Activated gamma-delta T cell treated with Interleukin-2 at 50 U/mL for 16 hours (primary cell): ENCODE data around the gene ADCK2.
"Not testable (repeated sequence)": the region's sequence is repeated elsewhere in the genome, so short reads cannot be mapped to it uniquely, and the experiment has no call there.

Source experiments
- DNase-seq: peaks from one replicate; pipeline ENCODE4 v3.0.0-alpha.2; 2020

Gene ADCK2

DNA sequence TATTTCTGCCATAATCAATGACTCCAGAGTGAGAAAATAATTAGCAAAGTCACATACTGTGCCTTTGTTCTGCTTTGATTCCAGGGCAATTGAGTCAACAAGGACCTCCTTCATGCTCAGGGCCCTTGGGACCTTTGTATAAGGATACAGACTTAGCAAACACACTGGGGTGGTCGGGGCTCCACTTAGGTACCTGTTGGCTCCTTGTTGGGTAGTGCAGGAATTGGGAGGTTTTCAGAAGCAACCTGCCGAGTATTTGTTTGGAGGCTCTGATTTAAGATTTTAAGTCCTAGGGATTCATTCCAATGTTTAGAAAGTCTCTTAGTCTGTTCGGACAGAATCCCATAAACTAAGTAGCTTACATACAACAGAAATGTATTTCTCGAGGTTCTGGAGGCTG lies 3.0 kb downstream of the ADCK2 start:
- DNase-seq, result no peak

DNA sequence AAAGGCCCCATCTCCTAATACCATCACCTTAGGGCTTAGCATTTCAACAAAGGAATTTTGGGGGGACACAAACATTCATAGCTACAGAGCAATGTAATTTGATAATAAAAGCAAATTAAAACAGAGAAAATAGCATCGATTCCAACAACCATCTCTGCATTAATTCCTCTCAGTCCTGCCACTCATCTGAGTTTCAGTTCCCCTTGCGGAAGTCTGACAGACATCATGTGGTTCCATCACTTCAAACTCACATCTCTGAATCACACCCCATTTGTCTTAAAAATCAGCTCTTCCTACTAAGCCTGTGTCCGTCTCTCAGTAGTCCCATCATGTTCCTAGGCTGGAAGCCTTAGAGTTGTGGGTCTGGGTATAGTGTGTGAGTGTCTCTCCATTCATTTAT lies 3.6 kb downstream of the ADCK2 start:
- DNase-seq, result no peak

DNA sequence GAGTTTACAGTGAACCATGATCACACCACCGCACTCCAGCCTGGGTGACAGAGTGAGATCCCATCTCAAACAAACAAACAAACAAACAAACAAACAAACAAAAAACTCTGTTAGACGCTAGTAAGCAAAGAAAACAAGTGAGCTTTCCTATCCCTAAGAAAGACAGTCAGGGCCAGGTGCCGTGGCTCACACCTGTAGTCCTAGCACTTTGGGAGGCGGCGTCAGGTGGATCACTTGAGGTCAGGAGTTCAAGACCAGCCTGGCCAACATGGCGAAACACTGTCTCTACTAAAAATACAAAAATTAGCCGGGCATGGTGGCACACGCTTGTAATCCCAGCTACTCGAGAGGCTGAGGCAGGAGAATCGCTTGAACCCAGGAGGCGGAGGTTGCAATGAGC lies 4.2 kb downstream of the ADCK2 start:
- not testable (repeated sequence) for DNase-seq

DNA sequence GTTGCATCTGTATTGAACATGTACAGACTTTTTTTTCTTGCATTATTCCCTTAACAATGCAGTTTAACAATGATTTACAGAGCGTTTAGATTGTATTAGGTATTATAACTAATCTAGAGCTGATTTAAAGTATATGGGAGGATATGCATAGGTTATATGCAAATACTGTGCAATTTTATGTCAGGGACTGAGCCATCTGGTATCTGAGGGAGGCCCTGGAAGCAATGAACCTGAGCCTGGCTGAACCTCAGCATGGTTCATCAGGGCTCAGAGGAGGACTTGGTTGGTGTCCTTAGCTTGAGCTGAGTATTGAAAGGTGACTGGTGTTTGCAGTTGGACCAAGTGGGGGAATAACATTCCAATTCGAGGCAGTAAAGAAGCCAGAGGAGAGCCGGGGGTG lies 4.8 kb downstream of the ADCK2 start:
- DNase-seq, result no peak

DNA sequence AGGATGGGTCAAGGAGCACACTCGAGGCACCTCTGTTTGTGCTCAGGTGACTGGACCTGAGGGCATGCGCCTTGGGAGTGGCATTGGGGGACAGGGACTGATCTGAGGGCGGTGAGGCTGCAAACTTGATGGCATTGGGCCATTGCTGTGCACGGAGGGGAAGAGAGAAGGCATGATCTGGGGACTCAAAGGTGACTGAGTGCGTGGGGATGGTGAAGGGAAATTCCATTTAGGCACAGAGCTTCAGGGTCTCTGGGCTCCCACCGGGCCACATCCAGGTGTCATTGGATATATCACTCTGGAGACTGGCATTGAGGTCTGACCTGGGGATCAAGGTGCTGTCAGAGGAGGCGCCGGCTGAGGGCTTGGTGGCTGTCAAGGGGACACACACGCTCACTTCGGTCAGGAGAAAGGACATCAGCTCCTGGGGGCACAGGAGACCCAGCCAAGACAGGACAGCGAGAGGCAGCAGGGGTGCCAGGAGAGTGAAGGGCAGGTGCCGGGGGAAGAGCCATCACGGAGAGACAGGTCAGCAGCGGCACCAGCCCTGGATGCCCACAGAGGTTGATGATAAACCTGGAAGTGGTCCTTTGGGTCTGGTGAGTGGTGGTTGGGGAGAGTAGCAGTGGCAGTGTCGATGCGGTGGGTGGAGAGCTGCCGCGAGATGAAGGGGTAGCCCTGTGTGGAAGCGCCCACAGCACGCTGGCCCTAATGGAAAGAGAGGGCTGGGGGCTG lies 5.5 kb downstream of the ADCK2 start:
- DNase-seq, result no peak

DNA sequence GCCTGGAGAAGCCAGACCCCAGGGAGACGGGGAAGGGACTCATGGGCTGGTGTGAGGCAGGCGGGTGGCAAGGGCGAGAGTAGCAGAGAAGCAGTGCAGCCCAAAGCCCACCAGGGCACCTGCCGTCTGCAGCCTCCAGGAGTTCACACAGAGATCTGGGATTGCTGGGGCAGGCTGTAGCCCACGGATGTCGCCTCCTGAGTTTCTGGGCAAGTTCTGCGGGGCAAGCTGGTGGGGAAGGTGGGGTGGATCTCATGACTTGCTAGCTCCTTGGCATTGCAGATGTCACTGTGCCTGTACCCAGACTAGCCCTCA lies 6.0 kb downstream of the ADCK2 start:
- no peak for DNase-seq

DNA sequence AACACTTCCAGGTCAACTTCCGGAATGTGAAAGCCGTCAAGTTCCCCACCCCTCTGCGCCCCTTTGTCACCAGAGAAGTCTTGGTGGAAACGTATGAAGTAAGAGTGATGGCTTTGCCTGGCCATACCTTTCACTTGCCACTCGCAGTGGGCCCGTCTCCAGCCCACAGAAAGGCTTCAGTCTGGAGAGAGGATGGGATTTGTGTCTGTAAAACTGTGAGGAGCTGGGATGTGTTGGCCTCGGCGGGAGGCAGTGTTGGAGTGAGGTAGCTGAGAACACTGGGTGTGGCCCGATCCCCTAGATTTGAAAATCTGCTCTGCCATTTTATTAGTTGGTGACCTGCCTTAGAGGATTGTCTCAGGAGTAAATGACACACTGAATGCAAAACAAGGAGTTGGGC lies 6.4 kb downstream of the ADCK2 start:
- DNase-seq, result no peak

DNA sequence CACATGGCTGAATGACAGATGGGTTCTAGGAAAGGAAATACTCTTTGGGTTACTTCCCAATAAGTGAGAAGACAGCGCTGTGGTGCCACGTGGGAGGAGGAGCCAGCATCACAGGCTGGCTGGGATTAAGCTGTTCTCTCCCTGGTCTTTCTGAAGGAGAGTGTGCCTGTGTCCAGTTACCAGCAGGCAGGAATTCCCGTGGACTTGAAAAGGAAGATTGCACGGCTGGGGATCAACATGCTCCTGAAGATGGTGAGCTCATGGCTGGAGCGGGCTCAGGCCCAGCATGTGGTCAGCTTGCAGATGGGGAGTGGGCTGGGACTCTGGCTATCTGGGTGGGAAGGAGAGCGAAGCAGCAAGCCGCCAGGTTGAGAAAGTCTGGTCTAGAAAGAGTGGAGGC lies 8.1 kb downstream of the ADCK2 start:
- no peak for DNase-seq

DNA sequence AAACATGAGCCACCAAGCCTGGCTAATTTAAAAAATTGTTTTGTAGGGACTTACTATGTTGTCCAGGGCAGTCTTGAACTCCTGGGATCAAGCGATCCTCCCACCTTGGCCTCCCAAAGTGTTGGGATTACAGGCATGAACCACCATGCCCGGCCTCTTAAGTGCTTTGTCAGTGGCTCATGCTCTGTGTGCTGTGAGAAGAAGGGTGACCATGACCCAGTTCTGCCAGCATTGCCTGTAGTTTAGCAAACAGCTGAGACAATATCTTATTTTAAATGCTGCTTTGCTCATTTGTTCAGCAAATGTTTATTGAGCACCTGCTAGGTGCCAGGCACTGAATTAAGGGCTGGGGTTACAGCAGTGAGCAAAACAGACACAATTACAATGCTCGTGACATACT lies 9.0 kb downstream of the ADCK2 start:
- DNase-seq, result no peak

DNA sequence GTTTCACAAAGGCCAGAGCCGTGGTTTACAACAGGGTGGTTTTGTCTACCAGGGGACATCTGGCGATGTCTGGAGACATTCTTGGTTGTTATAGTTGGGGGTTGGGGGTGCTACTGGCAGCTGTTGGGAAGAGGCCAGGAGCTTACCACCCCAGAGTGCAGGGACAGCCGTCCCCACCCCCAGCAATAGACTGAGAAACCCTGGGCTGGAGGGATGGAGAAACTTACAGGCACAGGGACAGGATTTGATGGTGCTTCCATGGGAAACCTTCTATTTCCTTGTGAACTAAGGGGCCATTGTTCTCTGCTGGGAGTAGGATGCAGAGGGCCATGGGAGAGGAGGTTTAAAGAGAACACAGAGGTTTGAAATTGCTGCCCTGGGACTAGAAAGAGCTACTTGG lies 10.9 kb downstream of the ADCK2 start:
- DNase-seq, result no peak

DNA sequence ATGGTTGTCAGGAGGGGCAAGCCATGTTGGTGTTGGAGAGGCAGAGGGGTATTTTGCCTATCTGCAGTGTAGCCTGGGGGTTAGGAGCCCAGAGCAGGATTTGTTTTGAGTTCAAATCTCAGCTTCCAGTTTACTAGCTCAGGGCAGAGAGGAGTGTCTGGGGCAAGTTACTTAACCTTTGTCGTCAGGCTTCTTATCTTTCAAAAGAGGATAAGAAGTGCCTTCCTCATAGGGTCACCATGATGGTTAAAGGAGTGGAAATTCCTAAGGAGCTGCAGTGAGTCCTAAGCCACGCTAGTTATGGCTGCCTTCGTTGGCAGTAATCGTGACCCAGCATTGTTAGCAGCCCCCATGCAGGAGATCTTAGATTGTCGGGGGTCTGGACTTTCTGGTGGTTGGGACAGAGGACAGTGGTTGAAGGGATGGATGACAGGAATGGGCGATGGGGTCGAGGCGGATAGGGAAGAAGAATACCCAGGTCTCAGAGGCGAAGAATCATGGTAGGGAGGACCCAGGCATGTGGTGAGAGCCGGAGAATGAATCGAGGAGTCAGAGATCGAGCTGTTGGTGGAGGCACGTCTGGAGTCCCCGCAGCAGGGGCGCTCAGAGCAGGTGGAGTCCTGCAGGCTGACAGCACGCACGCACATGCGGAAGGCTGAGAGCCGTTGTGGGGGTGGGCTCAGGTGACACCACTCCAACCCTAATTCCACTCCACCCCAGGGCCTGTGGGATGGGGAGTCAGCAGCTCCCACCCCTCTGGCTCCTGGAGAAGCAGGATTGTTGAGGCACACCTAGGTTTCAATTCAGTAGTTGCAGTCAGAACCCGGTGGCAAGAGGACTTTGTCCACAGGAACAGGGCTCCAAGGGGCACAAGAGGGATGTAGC lies 11.6 kb downstream of the ADCK2 start:
- no peak for DNase-seq

DNA sequence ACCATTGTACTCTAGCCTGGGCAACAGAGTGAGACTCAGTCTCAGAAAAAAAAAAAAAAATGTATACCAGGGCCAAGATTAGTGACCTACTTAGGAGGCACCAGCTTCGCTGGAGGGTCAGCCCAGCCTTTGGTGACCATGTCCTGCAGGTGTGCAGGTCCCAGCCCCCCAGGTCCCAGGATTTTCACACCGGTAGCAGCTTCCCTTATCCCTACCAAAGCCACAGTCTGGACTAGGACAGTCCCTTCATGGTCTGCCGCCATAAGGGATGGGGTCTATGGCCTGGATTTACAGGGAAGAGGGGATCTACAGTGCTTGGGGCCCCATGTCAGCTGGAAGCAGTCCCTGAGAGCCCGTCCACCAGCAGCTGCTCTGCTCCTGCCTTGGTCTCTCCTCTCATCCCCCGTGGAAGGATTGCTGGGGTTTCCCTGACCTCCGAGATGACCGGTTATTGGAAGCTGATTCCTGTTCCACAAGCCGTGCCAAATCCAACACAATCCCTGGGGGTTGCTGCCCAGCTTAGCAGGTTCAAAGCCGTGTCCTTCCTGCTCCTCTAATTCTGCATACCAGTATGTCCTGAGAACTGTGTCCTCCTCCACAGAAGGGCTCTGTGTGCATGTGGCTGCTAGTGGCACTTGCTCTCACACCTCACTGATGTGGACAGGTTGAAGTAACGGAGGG lies 12.8 kb downstream of the ADCK2 start:
- DNase-seq, result no peak

DNA sequence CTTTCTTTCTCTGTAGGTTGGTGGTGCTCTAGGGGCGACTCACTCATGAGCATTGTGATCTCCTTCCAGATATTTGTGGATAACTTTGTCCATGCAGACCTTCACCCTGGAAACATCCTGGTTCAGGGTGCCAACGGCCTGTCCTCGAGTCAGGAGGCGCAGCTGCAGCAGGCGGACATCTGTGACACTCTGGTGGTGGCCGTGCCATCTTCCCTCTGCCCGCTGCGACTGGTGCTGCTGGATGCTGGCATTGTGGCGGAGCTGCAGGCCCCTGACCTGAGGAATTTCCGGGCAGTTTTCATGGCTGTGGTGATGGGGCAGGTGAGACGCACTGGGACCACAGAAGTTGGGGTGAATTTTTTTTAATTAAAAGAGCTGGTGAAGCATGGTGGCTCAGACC lies 14.2 kb downstream of the ADCK2 start:
- no peak for DNase-seq

DNA sequence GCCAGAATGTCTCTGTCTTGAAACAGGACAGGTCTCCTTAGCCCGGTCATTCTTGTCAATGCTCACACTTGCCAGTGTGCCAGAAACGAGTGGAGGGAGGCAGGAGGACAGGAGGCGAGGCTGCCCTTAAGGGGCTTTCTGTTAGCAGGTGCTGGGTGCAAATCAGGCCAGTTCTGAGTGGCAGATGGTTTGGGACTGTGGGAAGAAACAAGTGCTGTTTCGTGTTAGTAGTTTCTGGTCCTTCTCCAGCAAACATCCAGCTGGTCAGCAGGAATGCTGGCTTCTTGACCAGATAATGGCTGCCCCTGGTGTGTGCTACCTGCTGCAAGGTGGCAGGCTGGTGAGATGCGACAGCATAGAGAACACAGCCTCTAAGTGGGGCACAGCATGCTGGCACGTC lies 15.6 kb downstream of the ADCK2 start:
- DNase-seq, result no peak

DNA sequence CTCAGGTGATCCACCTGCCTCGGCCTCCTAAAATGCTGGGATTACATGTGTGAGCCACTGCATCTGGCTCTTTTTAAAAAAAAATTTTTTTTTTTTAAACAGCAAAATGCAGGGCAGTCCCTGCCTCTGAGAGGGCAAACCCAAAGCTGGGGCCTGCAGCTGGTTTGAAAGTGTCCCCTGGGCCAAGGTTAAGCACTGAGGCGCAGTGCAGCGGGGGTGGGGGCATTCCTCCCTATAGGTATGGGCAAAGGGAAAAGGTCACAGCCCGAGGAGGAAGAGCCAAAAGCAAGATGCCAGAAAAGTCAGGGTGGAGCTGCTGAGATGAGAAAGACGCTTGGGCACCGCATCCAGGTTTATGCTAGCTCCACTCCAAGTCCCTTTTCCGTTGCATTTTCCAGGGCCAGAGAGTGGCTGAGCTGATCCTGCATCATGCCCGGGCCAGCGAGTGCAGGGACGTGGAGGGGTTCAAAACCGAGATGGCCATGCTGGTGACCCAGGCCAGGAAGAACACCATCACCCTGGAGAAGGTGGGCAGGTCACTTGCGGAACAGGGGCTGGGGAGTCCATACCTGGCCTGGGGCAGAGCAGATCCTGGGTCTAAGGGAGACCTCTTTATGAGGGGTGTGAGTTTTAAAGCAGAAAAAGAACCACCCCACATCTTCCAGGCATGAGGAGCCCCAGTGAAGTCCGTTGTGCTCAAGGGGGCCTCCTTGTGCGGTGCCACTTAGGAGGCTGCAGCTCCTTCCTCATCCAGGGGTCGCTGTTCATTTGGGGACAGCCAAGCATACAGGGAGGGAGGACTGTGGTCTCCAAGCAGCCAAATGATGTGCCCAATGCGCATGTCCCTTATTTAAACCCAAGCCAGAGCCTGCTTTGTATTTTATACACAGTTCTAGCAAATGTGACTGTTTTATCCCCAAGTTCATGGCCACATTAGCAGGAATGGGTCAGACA lies 16.7 kb downstream of the ADCK2 start:
- DNase-seq, result no peak

DNA sequence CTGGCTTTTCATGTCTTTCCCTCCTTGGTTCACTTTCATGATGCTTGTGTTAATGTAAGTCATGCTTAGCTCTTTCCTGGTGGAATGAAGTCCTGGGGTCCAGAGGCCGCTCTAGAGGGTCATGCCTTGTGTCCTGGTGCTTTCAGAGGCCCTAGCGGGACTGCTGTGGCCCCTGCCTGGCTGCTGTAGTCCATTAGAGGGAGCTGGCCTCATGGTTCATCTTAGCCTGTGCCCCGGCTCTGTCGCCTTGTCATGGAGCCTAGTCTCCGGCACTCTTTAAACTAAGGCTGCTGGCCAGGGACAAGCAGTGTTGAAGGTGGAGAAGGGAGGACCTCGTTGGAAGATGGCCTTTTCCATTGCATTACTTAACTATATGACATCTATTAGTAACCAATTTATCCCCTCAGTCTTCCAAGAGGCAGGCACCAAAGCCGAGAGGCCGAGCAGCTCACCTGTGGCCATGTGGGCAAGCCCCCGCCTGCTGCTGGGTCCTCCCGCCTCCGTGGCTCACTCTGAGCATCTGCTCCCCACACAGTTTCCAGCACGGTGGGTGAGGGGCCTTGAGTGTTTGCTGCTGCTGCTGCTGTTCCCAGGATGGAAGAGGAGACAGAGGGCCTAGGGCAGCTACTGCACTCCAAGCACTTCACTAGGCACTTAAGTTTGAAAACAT lies 18.8 kb downstream of the ADCK2 start:
- no peak for DNase-seq

DNA sequence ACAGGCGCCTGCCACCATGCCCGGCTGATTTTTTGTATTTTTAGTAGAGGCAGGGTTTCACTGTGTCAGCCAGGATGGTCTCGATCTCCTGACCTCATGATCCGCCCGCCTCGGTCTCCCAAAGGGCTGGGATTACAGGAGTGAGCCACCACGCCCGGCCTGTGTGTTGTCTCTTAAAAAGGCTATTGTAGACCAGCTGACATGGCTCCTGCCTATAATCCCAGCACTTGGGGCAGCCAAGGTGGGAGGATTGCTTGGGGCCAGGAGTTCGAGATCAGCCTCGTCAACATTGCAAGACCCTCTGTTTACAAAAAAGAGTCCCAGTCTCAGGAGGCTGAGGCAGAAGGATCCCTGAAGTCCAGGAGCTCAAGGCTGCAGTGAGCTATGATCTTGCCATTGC lies 21.1 kb downstream of the ADCK2 start:
- not testable (repeated sequence) for DNase-seq

DNA sequence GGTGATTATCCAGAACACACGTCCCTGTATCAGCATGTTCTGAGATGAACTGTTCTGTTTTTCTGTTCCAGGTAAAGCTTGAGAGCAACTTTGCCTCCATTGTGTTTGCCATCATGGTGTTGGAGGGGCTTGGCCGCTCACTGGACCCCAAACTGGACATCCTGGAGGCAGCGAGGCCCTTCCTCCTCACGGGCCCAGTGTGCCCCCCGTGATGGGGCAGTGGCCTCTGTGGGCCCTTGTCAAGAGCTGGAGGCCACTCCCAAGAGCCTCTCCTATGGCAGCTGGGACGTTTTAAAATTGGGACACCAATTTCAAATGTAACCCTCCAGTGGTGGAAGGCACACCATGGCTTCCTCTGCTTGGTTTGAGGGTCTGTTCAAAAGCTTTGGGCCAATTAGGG lies 21.8 kb downstream of the ADCK2 start:
- no peak for DNase-seq

DNA sequence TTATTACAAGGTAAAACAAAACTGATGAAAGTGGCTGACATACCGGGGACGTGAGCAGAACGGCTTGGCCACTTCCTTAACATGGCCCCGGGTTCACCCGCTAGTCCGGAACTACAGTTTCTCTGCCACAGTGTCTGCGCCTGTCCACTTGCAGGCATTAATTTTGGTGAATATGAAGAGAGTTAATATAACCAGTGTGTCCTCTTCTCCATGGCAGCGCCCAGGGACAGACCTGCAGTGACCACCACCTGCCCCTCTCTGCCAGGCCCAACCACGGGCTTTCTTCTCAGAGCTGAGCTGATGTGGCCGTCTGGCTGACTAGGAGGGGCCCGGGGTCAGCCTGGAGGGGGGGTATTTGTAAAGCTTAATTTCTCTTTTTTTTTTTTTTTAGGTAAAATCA lies 22.6 kb downstream of the ADCK2 start:
- no peak for DNase-seq

DNA sequence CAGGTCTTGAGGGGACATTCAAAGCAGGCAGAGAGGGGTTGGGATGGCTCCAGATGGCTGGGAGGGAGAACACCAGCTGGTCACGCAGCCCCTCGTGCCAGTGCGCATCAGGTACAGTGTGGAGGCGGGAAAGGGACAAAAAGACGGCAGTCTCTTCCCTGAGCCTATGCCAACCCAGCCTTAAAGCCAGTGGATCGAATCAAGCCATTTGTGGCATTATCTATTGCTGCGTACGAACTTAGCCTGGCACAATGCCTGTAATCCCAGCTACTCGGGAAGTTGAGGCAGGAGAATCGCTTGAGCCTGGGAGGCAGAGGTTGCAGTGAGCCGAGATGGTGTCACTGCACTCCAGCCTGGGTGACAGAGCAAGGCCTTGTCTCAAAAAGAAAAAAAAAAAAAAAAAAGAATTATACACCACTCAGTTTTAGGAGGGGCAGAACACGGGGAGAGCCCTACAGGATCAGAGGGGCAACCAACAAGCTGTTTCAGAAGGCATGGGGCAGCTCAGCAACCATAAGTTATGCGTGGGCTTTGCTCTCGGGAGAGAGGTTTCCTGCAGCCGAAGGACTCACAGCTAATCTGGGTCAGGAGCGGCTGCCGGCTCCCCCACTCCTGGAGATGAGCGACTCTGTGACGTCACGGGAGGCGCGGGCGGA lies 23.4 kb downstream of the ADCK2 start:
- DNase-seq, result peak; percentile 89

DNA sequence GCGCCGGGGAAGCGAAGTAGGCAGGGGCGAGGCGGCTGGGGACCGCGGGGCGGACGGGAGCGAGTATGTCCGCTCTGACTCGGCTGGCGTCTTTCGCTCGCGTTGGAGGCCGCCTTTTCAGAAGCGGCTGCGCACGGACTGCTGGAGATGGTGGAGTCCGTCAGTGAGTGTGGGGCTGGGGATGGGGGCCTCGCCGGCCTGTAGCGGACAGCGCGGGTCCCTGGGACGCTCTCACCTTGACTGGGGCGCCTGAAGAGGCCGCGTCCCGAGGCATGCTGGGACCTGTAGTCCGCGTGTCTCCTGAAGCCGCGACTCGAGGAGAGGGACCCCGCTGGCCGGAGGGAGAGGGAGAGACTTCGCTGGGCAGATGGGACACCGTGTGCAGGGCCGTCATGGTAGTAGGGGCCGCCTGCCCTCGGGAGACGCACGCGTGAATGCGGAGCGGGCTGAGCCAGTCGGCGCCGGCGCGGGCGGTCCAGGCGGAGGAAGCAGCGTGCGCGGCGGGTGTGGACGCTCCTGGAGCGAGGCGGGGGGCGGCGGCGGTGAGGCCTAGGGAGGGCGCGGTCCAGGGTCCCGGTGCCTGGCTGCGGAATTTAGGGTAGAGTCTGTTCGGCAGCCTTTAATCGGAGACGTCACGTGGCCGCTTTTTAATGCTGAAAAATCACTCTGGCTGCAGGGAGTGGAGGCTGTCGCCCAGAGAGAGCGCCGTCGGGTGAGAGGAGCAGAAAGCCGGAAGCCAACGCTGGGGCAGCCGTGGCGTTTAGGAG lies 24.1 kb downstream of the ADCK2 start, which contains the start of gene NDUFB2:
Gene NDUFB2, plus strand, starts transcription at position 29 of the 767 bp plus-strand sequence. Its CDS starts 37 bp downstream, at position 66.
- DNase-seq, result peak; percentile 56
